Kidney glomerular epithelial cell (primary cell): ENCODE results near the gene PGM1.

Experiments used
- DNase-seq: peaks from one replicate; lab custom pipeline; 2025; lab: John Stamatoyannopoulos, UW

PGM1 gene

GRCh38 chr1:63665824-63666223 lies 72.6 kb downstream of the PGM1 start:
- DNase-seq = no peak

- no peak for DNase-seq
These were observed 75.1 kb downstream of the PGM1 start for GRCh38 chr1:63668298-63668697.

DNA sequence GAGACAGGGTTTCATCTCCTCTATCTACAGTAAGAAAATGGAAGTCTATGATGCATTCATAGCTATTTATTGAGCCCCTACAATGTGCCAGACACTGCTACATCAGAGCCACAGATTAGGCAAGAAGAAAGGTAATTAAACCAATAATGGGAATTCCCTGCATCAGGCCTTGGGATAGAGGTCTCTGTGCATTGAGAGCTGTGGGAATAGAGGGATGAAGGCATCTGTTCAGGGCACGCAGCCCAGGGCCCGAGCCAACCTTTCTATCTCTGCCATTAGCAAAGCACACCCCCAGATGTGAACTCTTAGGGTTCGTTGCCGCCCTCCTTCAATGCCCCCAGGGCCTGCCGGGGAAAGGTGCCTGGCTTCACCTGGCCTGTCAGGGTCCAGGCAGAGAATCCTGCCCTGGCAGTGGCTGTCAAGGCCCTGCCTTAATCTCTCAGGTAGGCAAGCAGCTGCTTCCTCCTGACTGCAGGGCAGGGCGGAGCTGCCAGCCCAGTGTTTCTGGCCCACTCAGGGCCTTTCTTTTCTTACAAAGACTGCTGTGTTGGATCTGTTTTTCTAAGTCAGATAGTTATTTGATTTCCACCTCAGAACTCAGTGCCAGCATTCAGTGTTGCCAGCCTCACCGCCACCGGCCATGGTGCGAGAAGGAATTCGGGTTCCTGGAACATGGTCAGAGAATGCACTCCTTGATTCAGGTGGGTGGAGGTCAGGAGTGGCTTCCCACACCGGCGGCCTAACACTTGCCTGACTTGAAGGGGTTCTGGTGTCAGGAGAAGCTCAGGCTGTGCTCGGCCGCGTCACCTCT lies 76.1 kb downstream of the PGM1 start:
- no peak for DNase-seq

DNA sequence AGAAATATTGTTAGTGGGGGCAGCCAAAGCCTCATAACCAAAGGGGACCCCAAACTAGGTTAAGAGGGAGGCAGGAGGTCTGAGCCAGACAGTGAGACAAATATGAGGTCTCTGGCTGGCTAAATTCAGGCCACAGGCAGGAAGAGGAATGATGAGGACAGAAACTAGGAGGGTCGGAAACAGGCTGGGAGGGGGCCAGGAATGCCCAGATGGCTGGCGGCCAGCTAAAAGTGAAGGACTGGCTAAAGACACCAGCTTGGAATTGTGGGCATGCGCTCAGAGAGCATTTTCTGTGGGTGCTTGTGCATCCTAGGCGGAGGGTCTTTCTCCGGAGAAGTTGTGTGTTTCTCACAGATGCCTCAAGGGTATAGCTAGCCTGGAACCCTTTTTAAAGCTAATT lies 77.0 kb downstream of the PGM1 start:
- DNase-seq = no peak

- no peak for DNase-seq
These were observed 78.3 kb downstream of the PGM1 start for GRCh38 chr1:63671514-63671913.

DNA sequence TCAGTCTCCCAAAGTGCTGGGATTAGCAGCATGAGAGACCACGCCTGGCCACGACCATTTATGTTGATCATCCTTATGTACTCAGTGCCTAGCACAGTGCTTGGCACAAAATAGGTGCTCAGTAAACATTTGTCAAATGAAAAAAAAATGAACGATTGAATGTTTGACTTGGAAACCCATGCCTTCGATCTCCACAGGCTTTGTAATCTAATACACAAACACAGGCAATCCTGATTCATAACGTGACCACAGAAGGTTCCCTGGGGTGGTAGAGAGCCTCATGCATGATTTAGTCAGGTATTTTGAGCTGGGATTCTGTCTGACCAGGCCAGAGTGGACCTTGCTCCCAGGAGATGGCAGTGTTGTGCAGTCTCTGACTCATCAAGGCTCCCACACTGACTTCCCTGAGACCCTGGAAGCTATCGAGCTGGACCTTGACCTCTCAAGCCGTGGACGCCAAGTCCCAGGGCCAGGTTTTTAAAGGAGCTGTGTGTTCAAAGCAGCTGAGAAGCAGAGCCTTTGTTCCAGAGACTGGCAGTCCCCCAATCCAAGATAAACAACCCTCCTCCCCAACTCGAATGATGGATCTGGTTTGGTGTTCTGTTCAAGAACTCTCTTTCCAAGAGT lies 81.1 kb downstream of the PGM1 start:
- DNase-seq = peak; percentile 92

GRCh38 chr1:63674865-63675419 lies 81.7 kb downstream of the PGM1 start:
- DNase-seq = no peak

GRCh38 chr1:63675420-63675931 lies 82.3 kb downstream of the PGM1 start:
- DNase-seq = no peak

GRCh38 chr1:63677497-63677896 lies 84.3 kb downstream of the PGM1 start:
- DNase-seq = no peak

- DNase-seq = no peak
These were observed 85.0 kb downstream of the PGM1 start for GRCh38 chr1:63678200-63678599.

DNA sequence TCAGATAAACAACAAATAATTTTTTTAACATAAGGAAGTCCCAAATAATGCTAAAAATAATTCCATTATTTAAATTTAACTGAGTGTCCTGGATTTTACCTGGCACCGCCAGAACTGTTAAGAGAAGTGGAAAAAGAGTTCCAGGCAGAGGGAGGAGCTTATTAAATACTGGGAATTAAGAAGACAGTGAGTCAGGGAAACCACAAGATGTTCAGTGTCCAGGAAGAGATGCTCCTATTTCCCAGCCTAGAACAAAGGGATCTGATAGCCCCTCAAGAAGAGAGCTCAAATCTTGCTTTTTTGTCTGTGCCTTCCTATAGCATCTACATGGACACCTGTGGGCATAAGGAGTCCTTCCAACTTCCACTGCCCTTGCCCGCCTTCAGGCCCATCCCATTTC lies 85.9 kb downstream of the PGM1 start:
- peak; percentile 26 for DNase-seq

DNA sequence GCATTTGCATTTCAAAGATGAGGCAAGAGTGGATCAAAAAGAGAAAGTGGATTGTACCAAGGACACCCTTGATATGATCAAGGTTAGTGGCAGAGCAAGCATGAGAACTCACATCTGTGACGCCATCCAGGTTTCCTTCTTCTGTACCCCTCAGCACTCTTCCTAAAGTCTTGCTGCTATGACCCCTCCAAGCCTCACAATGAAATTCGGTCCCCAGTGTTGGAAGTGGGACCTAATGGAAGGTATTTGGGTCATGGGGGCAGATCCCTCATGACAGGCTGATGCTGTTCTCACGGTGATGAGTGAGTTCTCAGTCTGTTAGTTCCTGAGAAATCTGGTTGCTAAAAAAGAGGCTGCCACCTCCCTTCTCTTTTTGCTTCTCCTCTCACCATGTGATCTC lies 86.4 kb downstream of the PGM1 start:
- no peak for DNase-seq

GRCh38 chr1:63682936-63683335 lies 89.7 kb downstream of the PGM1 start:
- DNase-seq = no peak

GRCh38 chr1:63683759-63684158 lies 90.5 kb downstream of the PGM1 start:
- DNase-seq = no peak

GRCh38 chr1:63686696-63687095 lies 93.5 kb downstream of the PGM1 start:
- no peak for DNase-seq

GRCh38 chr1:63688302-63688890 lies 95.2 kb downstream of the PGM1 start:
- no peak for DNase-seq

DNA sequence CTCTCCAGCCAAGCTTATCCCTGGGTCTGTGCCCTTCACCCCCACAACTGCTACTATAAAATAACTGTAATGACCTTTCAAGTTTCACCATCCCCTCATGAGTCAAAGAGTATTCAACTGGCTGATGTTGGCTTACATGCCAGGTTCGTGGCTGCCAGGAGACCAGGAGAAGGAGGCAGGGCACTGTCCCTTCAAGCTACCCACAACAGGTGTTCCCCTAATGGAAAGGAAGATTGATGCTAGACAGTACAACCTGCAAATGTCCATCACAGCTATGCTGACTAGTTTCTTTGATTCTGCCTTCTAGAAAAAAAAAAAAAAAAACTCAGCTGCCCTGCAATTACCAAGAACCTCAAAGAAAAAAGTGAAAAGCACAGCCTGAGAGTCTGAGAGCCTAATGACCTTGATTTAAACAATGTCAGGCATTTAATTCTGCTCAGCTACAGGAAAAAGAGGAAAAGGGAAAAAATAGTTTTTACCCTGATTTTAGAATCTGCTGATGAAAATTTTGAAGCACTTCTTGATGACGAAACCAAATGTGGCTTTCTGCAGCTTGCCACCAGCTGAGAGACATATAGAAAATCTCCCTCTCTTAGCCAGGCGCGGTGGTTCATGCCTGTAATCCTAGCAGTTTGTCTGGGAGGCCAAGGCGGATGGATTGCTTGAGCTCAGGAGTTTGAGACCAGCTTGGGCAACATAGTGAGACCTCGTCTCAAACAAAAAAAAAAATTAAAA lies 97.9 kb downstream of the PGM1 start:
- no peak for DNase-seq

- DNase-seq = peak; percentile 73
These were observed 98.7 kb downstream of the PGM1 start for GRCh38 chr1:63691701-63692425.

DNA sequence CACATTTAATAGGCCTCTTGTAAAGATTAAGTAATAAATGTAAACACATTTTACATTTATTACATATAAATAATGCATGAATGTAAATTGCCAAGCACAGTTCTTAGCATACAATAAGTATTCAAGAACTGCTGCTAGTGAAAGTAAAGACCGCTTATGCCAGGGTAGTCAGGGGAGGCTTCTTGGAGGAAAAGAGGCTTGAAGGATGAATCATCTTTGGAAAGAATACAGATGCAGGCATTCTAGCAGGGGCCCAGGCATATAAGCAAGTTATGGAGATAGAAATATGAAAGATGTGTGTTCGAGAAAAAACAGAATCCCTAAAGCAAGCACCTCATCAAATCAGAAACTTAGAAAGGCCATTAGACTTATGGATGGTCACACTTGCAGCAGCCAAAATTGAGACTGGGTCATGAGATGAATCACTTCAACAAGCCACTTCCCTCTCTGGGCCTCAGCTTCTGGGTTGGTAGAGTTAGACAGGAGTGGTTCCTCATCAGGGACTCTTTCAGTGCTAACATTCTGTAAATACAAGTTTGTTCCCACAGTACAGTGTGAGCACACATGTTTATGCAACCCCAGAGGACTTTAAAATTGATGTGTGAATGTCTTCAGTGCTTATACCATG lies 100.8 kb downstream of the PGM1 start:
- no peak for DNase-seq

- no peak for DNase-seq
These were observed 105.0 kb downstream of the PGM1 start for GRCh38 chr1:63698001-63698838.
